ENCODE data around the gene PSRC1.
"Not testable (repeated sequence)": the region's sequence is repeated elsewhere in the genome, so short reads cannot be mapped to it uniquely, and the experiment has no call there.

Gene PSRC1

GRCh38 chr1:109282952-109283747 is at the start of gene PSRC1:
Gene PSRC1 (minus strand): TSS chr1:109283145.
- DNase-seq (ENCODE audit: low spot score) = peak; percentile 95

DNA sequence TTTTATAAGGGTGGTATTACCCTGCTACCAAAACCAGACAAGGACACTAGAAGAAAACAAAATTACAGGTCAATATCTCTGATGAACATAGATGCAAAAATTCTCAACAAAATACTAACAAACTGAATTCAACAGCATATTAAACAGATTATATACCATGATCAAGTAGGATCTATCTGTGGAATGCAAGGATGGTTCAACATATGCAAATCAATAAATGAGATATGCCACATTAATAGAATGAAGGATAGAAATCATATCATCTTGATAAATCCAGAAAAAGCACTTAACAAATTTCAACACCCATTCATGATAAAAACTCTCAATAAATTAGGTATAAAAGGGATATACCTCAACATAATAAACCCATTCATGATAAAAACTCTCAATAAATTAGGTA is 48.2 kb upstream of the PSRC1 start:
- DNase-seq (ENCODE audit: low spot score) = no peak

- DNase-seq (ENCODE audit: low spot score) = no peak
Observed at GRCh38 chr1:109327285-109327684, 44.3 kb upstream of the PSRC1 start.

DNA sequence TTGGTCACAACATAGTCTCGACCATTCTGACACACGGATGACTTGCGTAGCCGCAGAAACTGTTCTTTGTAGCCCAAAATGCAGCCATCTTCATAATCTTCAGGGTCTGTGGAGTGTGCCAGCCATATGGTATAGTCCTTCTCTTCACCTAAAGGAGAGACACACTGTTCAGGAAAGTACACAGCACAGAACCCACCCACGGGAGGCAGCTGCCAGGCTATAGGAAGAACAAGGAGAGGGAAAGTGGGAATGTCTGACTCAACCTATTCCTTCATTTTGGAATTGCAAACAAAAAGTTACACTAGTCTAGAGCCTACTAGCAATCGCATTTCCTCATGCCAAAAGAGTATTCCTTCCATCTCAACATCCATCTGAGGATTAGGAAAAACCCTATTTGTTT is 40.0 kb upstream of the PSRC1 start:
- DNase-seq (ENCODE audit: low spot score) = no peak

DNA sequence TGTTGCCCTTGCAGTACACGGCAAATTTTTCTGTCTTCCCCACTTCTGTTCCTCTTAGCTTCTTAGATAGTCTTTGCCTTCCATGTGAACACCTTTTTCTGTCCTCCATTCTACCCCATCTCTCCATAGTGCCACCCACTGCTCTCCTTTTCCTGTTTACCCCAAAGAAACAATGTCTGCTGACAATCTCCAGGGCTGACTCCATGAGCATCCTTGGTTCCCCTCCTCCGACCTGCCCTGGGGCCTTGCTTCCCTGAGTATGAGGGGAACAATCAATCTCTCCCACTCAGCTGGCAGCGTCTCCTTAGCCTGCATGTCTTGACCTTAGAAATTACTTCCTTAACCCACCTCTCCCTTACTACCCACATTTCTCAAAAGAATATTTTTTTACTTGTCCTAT is 36.2 kb upstream of the PSRC1 start:
- no peak for DNase-seq (ENCODE audit: low spot score)

GRCh38 chr1:109316506-109316905 is 33.6 kb upstream of the PSRC1 start:
- no peak for DNase-seq (ENCODE audit: low spot score)

- no peak for DNase-seq (ENCODE audit: low spot score)
Observed at GRCh38 chr1:109315288-109315687, 32.3 kb upstream of the PSRC1 start.

GRCh38 chr1:109314795-109315194 is 31.9 kb upstream of the PSRC1 start:
- DNase-seq (ENCODE audit: low spot score) = no peak

DNA sequence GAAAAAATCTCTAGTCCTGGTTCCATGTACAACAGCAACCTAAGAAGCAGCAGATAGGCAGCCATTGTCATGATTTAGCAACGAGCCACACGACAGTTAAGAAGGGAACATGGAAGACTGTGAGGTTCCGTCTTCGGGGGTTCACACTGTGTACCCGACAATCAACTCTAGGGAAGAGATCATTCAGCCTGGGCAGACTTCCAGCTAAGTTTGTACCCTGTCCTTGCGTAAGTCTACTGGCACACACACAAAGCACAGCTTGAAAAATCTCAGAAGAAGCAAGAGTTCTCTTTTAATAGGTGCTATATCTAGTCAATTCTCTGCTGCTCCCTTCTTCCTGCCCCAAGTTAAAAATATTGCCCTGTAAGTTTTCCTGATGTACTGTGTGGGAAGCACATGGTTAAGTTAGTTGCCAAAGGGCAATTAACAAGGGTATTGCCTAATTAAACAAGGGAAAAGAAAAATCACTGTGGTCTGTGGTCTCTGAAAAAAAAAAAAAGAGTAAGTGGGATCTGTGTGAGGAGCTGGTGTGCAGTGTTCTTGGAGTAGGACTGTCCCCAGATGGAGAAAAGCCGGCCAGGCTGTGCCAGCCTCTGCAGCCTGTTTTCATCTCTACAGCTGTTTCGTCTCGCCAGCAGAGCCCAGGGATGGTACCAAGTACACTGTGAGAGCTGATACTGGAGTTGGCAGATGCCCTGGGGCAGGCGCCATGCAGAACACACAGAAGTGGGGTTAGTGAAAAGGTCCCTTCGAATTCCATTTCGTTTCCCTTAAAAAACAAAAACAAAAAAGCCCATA is 30.2 kb upstream of the PSRC1 start:
- no peak for DNase-seq (ENCODE audit: low spot score)

GRCh38 chr1:109312246-109312645 is 29.3 kb upstream of the PSRC1 start:
- DNase-seq (ENCODE audit: low spot score) = no peak

DNA sequence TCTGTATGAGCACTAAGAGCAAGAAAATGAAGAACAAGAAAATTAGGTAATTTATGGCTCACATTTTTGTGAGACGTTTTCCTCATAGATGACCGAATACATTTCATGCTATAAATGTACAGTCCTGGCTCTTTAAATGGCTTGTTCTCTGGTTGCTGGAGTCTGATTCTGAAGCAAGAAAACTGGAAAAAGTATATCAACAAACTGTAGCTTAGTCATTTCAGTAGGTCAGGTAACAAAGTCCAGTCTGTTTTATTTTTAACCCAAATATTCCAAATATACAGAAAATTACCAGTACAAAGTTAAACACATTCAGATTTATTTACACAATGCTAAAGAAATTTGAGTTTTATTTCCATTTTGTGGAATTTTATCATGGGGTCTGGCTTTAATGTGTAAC is 26.4 kb upstream of the PSRC1 start:
- no peak for DNase-seq (ENCODE audit: low spot score)

DNA sequence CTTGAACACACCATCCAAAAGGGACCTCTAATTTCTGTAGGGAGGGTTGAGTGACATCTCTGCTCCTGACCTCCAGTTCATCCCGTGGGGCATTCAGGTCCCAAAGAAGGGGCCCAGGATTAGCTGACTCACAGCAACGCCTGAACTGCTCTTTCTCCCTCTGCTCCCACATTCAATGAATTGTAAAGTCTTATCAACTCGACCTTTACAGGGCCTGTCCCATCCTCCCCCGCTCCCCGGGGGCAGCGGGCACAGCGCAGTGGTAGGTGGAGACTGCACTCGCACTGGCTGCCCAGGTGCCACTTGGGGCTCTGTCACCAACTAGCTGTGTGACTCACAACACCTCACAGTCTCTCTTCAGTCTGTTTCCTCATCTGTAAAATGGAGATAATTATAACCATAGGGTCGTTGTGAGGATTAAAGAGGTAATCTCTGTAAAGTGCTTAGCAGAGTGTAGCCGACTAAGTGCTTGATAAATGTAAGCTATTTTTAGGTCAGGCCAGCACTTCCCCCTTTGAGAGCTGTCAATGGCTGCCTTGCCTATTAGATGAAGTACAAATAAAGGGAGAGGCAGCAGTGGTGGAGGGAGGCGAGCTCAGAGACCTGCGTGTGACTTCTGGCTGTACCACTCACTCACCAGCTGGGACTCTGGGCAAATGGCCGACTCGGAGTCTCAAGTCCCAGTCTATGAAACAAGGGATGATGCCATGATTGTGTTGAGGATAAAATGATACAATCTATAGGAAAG is 24.5 kb upstream of the PSRC1 start:
- DNase-seq (ENCODE audit: low spot score) = no peak

- no peak for DNase-seq (ENCODE audit: low spot score)
Observed at GRCh38 chr1:109306832-109307273, 23.9 kb upstream of the PSRC1 start, which contains the start of gene MYBPHL. Gene MYBPHL (minus strand): TSS chr1:109307011. CDS start chr1:109306991, 20 bp downstream.

DNA sequence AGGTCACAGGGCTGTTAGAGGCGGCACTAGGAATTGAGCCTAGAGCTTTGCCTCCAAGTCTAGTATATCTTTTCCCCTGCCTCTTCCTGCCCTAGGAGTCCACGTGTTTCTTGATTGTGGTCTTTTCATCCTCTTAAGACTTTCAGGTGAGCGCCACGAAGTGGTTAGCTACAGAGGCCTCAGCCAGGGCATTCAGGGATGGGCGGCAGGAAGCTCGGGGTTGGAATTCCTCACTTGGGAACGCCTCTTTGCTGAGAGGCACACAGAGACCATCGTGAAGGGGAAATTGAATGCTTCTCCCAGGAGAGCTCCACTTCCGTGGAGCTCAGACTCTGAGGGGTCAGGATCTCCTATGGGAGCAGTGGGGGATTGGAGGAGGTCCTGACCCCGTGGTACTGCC is 23.0 kb upstream of the PSRC1 start:
- not testable (repeated sequence) for DNase-seq (ENCODE audit: low spot score)

DNA sequence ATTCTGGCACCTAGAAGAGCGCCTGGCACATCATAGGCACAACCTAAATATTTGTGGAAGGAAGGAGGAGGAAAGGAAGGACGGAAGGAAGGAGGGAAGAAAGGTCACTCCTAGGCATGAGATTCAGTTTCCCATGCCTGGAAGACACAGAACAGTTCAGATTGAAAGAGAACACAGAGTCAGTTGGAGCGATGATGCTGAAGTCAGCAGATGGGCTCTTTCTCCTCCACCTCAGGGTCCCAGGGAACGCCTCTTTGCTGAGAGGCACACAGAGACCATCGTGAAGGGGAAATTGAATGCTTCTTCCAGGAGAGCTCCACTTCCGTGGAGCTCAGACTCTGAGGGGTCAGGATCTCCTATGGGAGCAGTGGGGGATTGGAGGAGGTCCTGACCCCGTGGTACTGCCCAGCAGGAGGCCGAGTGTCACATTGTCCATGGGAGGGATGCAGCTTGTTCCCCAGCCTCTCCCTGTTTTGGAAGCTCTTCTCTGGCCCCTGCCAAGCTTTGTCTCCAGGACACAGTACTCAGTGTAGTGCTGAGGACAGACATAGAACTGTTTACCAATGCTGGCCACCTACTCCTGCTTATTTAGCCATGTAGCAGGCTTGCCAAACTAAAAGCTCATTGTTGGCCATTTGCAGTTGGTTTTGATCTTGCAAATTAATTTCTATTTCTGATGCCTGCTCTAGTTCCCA is 21.4 kb upstream of the PSRC1 start:
- no peak for DNase-seq (ENCODE audit: low spot score)

DNA sequence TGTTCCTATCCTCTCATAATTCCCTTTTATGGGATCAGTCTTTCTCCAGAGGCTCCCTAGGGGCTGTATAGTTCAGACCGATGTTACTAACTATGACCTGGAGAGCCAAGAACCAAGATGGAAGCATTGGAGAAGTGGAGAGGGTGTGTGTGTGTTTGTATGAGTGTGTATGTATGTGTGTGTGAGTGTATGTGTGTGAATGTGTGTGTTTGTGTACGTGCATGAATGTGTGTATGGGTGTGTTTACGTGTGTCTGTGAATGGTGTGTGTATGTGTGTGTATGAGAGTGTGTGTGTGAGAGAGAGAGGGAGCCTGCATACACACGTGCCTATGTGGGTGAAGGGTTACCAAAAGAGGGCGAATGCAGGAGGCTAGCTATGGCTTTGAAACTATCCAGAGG is 18.9 kb upstream of the PSRC1 start:
- DNase-seq (ENCODE audit: low spot score) = no peak

- DNase-seq (ENCODE audit: low spot score) = no peak
Observed at GRCh38 chr1:109300650-109301151, 17.8 kb upstream of the PSRC1 start.

- DNase-seq (ENCODE audit: low spot score) = no peak
Observed at GRCh38 chr1:109299558-109300343, 16.8 kb upstream of the PSRC1 start.

DNA sequence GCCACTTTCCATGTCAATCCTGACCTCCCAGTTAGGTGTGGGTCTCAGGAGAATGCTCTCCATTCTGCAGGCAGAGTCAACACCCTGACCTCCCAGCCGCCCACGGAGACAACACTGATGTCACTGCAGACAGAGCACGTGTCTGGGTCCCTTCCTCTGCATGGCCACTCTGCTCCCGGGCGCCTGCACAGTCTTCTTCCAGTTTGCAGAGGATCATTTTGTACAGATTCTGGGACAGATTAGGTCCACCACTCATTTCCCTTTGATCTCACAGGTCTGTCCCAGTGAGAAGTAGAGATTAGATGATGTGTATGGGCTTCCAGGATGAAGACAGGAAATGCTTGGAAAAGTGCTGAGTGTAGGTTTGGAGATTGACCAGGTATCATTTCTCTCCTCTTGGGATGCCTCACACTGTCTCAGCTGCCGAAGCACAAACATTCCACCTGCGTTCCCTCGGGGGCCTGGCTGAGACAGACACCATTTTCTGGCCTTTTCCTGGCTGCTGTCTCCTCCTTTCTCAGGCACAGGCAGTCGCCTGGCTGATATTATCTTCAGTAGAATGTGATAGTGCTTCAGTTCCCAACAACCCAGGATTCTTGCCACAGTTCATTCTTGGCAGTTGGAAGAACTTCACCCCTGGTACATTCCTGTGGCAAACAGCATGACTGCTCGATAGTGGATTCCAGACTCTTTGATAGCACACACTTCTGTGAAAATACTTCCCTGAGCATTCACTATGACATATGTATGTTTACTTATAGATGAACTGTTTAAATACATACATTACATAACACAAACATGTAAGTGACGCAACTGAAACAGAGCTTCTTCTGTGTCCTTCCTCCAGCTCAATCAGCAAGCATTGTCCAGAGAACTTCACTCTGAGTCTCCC is 16.0 kb upstream of the PSRC1 start:
- no peak for DNase-seq (ENCODE audit: low spot score)

DNA sequence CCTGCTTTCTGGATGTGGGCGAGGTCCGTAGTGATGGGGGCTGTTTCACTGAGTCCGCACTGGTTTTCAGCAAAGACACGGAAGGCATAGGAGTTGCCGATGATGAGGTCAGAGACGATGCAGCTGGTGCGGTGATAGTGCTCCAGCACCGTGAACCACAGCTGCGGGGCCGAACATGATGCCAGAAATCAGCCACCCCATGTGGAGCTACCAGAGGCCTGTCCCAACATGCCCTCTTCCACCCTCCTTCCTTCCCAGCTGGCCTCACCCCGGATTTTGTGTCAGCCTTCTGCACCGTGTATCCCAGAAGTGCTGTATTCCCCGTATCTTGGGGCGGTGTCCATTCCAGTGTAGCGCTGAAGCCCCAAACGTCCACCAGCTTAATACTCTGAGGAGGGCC is 13.8 kb upstream of the PSRC1 start:
- DNase-seq (ENCODE audit: low spot score) = no peak
